ENCODE measurements around the gene PYROXD2. TPM values are rescaled to one million over a fixed set of nuclear protein-coding genes. Genes with fewer than 3 reads are reported as not detected.

The PYROXD2 gene
- polyA plus RNA-seq, 1 donor from 2014 or later, result 0.11 TPM

DNA sequence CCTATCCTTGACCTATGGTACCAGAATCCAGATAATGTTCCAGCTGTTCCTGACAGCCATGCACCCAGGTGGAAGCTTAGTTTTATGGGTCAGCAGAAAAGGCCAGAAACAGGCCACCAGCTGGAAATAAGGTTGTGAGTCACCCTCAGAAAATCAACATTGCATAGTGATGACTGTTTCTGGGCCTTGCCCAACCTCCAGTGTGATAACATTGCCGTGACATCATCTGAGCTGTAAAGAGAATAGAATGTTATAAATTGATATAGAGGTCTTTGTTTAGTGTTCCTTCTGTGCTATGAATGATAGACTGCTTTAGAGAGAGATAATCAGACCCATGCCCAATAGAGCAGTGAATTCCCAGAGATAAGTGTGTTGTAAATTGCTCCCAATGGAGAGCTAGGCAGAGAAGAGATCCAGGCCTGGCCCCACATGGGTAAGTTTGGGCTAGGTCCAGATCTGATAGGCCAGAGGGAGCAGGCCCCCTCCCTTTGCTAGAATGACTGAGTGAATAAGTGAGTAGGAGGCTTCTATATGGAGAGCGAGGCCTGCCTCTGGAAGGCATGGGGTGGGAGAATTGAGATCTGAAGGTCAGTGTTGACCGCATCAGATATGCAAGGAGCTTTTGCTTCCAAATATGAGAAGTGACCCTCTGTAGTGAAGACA lies 46.0 kb upstream of the PYROXD2 start:
- H3K9ac ChIP-seq (ENCODE audit: low read length), result no peak overlapping the region
- no peak overlapping the region for H3K4me3 ChIP-seq (ENCODE audit: low read length)
- no peaks in the 10 kb centered on the region for H3K27me3 ChIP-seq (ENCODE audit: insufficient read depth, low read depth, low read length)
- H4K20me1 ChIP-seq (ENCODE audit: insufficient read depth), result no peaks in the 10 kb centered on the region
- H2AFZ ChIP-seq (ENCODE audit: low read depth, low read length), result no peak overlapping the region
- no peaks in the 10 kb centered on the region for H3F3A ChIP-seq (ENCODE audit: insufficient read depth, low read length, poor library complexity, severe bottlenecking)
- H3K27ac ChIP-seq (ENCODE audit: low read length), result no peak overlapping the region
- H3K79me2 ChIP-seq (replicated peaks; ENCODE audit: insufficient read depth, low read length), result no peaks in the 10 kb centered on the region
- no peaks in the 10 kb centered on the region for H3K9me3 ChIP-seq (ENCODE audit: low read length)
- no peaks in the 10 kb centered on the region for H3K9me2 ChIP-seq (ENCODE audit: insufficient read depth, low read length)
- TF ChIP-seq POLR2AphosphoS5 (IDR thresholded peaks at IDR 0.05) (no peak), EZH2 (IDR thresholded peaks at IDR 0.05; ENCODE audit: borderline replicate concordance, insufficient read depth, low read length, poor library complexity, severe bottlenecking) (no peak), EP300 (conservative IDR thresholded peaks at IDR 0.05; ENCODE audit: poor library complexity, severe bottlenecking) (no peak), MXI1 (conservative IDR thresholded peaks at IDR 0.05; ENCODE audit: poor library complexity, severe bottlenecking) (no peak), TAF1 (IDR thresholded peaks at IDR 0.05; ENCODE audit: low read depth) (no peak), SMC3 (conservative IDR thresholded peaks at IDR 0.05; ENCODE audit: poor library complexity) (no peak), RAD21 (conservative IDR thresholded peaks at IDR 0.05) (no peak)
- TF ChIP-seq, protein P1, sequence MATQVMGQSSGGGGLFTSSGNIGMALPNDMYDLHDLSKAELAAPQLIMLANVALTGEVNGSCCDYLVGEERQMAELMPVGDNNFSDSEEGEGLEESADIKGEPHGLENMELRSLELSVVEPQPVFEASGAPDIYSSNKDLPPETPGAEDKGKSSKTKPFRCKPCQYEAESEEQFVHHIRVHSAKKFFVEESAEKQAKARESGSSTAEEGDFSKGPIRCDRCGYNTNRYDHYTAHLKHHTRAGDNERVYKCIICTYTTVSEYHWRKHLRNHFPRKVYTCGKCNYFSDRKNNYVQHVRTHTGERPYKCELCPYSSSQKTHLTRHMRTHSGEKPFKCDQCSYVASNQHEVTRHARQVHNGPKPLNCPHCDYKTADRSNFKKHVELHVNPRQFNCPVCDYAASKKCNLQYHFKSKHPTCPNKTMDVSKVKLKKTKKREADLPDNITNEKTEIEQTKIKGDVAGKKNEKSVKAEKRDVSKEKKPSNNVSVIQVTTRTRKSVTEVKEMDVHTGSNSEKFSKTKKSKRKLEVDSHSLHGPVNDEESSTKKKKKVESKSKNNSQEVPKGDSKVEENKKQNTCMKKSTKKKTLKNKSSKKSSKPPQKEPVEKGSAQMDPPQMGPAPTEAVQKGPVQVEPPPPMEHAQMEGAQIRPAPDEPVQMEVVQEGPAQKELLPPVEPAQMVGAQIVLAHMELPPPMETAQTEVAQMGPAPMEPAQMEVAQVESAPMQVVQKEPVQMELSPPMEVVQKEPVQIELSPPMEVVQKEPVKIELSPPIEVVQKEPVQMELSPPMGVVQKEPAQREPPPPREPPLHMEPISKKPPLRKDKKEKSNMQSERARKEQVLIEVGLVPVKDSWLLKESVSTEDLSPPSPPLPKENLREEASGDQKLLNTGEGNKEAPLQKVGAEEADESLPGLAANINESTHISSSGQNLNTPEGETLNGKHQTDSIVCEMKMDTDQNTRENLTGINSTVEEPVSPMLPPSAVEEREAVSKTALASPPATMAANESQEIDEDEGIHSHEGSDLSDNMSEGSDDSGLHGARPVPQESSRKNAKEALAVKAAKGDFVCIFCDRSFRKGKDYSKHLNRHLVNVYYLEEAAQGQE (IDR thresholded peaks at IDR 0.05; ENCODE audit: borderline replicate concordance), result no peak
- H3K36me3 ChIP-seq (ENCODE audit: insufficient read depth, low read length), result no peaks in the 10 kb centered on the region
- no peak overlapping the region for H3K4me2 ChIP-seq (ENCODE audit: low read length)

DNA sequence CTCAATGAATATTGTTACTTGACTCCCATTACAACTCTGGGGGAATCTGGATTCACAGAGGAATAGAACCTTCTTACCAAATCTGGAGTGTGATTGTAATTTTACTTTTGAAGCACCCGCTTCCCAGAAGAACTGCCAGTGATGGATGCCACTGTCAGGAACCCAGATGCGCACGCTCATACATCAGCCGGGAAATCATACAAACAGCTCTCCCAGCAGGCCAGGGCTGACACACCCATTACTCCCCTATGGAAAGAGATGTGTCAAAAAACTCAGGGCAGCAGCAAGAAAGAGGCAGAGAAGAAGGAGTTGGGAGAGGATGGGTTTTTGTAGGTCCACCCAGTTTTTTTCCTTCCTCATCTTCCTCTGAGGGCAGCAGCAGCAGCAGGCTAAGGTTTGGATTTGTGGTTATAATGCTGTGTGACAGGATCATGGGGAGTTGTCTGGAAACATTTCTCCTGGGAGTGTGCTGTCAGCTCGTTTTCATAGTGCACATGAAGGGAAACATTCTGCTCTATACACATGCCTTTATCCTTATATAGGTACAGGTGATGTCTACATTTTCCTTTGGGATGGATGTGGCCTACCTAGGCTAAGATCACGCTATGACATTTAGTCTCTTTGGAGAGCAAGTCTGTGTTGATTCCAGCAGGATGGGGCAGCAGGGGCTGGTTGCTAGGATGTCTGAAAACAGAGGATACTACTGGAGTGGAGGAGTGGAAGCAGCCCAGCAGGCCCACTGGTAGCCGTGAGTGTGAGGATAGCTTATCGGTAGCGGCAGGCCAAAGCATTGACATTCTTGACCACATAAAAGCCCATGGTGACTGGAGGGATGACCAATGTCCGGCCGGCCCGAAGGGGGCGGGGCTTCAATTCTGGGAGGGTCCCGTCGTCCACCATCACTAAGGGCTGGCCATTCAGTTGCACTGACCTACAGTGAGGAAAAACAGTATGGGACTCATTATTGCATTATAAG lies 44.1 kb upstream of the PYROXD2 start:
- H3K9me2 ChIP-seq (ENCODE audit: insufficient read depth, low read length), result no peaks in the 10 kb centered on the region
- H3K36me3 ChIP-seq (ENCODE audit: insufficient read depth, low read length), result no peaks in the 10 kb centered on the region
- H3K4me2 ChIP-seq (ENCODE audit: low read length), result no peak overlapping the region
- no peaks in the 10 kb centered on the region for H4K20me1 ChIP-seq (ENCODE audit: insufficient read depth)
- H3K4me3 ChIP-seq (ENCODE audit: low read length), result no peak overlapping the region
- H3K9me3 ChIP-seq (ENCODE audit: low read length), result no peaks in the 10 kb centered on the region
- H3K79me2 ChIP-seq (replicated peaks; ENCODE audit: insufficient read depth, low read length), result no peaks in the 10 kb centered on the region
- TF ChIP-seq RAD21 (conservative IDR thresholded peaks at IDR 0.05), result no peak
- H2AFZ ChIP-seq (ENCODE audit: low read depth, low read length), result no peak overlapping the region
- no peaks in the 10 kb centered on the region for H3F3A ChIP-seq (ENCODE audit: insufficient read depth, low read length, poor library complexity, severe bottlenecking)
- no peak overlapping the region for H3K27ac ChIP-seq (ENCODE audit: low read length)
- no peak overlapping the region for H3K9ac ChIP-seq (ENCODE audit: low read length)
- no peaks in the 10 kb centered on the region for H3K27me3 ChIP-seq (ENCODE audit: insufficient read depth, low read depth, low read length)

DNA sequence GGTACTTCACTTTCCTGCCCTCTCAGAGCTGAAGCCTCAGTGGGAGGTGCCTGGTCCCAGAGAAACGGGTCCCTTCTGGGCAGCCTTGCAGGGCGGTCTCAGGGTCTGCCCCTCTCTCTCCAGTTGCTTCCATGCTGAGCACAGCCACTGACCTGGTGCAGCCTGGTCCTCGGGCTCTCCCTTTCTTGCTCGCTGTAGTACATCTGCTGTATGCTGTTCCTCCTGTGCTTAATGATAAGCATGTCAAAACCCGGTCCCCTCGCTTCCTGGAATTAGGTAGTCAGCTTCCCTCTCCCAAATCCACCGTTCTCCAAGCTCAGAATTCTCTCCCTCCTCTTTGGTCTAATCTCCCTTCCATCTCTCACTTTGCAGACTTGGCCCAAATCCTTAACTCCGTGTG lies 42.7 kb upstream of the PYROXD2 start:
- Histone ChIP-seq H3K79me2 (replicated peaks; ENCODE audit: insufficient read depth, low read length) (no peaks in the 10 kb centered on the region), H3K9me3 (ENCODE audit: low read length) (no peaks in the 10 kb centered on the region), H3F3A (ENCODE audit: insufficient read depth, low read length, poor library complexity, severe bottlenecking) (no peaks in the 10 kb centered on the region), H4K20me1 (ENCODE audit: insufficient read depth) (no peaks in the 10 kb centered on the region), H3K9ac (ENCODE audit: low read length) (no peak overlapping the region), H3K27me3 (ENCODE audit: insufficient read depth, low read depth, low read length) (no peaks in the 10 kb centered on the region), H3K36me3 (ENCODE audit: insufficient read depth, low read length) (no peaks in the 10 kb centered on the region), H3K9me2 (ENCODE audit: insufficient read depth, low read length) (no peaks in the 10 kb centered on the region), H3K4me3 (ENCODE audit: low read length) (no peak overlapping the region), H3K27ac (ENCODE audit: low read length) (no peak overlapping the region), H2AFZ (ENCODE audit: low read depth, low read length) (no peak overlapping the region), H3K4me2 (ENCODE audit: low read length) (no peak overlapping the region)
- no peak for TF ChIP-seq EP300 (conservative IDR thresholded peaks at IDR 0.05; ENCODE audit: poor library complexity, severe bottlenecking)
- TF ChIP-seq, protein P2, sequence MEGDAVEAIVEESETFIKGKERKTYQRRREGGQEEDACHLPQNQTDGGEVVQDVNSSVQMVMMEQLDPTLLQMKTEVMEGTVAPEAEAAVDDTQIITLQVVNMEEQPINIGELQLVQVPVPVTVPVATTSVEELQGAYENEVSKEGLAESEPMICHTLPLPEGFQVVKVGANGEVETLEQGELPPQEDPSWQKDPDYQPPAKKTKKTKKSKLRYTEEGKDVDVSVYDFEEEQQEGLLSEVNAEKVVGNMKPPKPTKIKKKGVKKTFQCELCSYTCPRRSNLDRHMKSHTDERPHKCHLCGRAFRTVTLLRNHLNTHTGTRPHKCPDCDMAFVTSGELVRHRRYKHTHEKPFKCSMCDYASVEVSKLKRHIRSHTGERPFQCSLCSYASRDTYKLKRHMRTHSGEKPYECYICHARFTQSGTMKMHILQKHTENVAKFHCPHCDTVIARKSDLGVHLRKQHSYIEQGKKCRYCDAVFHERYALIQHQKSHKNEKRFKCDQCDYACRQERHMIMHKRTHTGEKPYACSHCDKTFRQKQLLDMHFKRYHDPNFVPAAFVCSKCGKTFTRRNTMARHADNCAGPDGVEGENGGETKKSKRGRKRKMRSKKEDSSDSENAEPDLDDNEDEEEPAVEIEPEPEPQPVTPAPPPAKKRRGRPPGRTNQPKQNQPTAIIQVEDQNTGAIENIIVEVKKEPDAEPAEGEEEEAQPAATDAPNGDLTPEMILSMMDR (IDR thresholded peaks at IDR 0.05; ENCODE audit: poor library complexity, severe bottlenecking), result no peak
- TF ChIP-seq POLR2AphosphoS5 (IDR thresholded peaks at IDR 0.05), result no peak
- no peak for TF ChIP-seq SMC3 (conservative IDR thresholded peaks at IDR 0.05; ENCODE audit: poor library complexity)
- no peak for TF ChIP-seq MXI1 (conservative IDR thresholded peaks at IDR 0.05; ENCODE audit: poor library complexity, severe bottlenecking)
- TF ChIP-seq EZH2 (IDR thresholded peaks at IDR 0.05; ENCODE audit: borderline replicate concordance, insufficient read depth, low read length, poor library complexity, severe bottlenecking), result no peak
- TF ChIP-seq TAF1 (IDR thresholded peaks at IDR 0.05; ENCODE audit: low read depth), result no peak
- TF ChIP-seq, protein P1 (IDR thresholded peaks at IDR 0.05; ENCODE audit: borderline replicate concordance), result no peak

Measured in neural cell (in vitro differentiated cells).